Activated T-cell treated with anti-CD3 and anti-CD28 coated beads for 24 hours (primary cell): ENCODE results near the gene LGR5.
"Not testable (repeated sequence)": the region's sequence is repeated elsewhere in the genome, so short reads cannot be mapped to it uniquely, and the experiment has no call there.

Experiments
- DNase-seq: peaks from one replicate; pipeline ENCODE4 v3.0.0-alpha.2; 2020; ENCODE audit warnings: low read depth

LGR5 gene

GRCh38 chr12:71474791-71475190, 35.2 kb downstream of the LGR5 start:
- DNase-seq, result no peak

- DNase-seq, result no peak
Observed at GRCh38 chr12:71475280-71475679, 35.7 kb downstream of the LGR5 start.

- no peak for DNase-seq
Observed at GRCh38 chr12:71476513-71476912, 36.9 kb downstream of the LGR5 start.

DNA sequence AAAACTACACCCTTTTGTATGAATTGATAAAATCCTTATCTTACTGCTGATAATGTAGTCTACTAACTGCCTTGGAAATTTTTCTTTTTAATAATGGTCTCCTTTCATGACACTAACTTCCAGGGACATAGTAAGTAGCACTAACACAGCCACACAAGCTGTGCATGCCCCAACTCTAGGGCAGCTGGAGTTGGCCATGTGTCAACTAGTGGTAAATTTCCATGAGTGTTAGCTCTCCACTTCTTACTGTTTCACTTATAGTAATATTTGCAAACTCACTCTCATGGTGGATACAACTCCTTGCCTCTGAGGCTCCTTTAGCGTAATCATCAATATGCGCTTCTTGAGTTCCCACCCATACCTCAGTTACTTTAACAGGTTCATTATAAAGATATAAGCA, 38.0 kb downstream of the LGR5 start:
- DNase-seq, result no peak

- no peak for DNase-seq
Observed at GRCh38 chr12:71478270-71478669, 38.7 kb downstream of the LGR5 start.

- DNase-seq, result no peak
Observed at GRCh38 chr12:71484272-71484905, 44.8 kb downstream of the LGR5 start.

GRCh38 chr12:71490844-71491243, 51.2 kb downstream of the LGR5 start:
- DNase-seq, result not testable (repeated sequence)

DNA sequence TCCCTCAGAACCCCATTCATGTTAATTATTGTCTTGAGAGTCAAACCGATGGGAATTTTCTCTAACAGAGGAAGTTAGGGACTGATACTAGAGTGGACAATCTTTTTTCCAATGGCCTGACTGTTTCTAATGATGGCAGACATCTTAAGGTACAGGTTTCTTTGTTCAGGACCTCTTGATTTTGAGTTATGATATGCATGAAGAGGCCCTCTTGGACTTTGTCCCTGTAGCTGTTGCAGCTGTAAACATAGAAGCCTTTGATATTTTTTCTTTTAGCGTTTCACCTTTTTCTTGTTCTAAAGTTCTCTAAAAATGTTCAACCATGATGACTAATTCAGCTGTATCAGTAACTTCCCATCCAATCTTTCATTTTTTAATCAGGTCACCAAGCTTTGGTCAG, 53.0 kb downstream of the LGR5 start:
- no peak for DNase-seq

DNA sequence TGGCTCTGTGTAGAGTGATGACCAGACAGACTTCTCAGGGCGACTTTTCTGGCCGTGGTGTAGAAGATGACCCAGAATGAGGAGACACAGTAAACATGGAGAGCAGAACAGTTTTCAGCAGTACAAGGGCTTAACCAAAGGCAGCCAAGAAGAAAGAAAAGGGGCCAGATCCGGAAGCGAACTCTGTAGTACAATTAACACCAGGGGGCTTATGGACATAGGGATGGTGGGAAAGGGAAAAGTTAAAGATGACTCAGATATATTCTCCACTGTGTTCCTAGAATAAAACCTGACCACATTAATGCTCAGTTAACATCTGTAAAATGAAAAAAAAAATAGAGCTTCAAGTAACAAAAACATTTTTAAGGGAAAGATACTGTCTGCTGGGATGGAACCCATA, 60.2 kb downstream of the LGR5 start:
- no peak for DNase-seq

DNA sequence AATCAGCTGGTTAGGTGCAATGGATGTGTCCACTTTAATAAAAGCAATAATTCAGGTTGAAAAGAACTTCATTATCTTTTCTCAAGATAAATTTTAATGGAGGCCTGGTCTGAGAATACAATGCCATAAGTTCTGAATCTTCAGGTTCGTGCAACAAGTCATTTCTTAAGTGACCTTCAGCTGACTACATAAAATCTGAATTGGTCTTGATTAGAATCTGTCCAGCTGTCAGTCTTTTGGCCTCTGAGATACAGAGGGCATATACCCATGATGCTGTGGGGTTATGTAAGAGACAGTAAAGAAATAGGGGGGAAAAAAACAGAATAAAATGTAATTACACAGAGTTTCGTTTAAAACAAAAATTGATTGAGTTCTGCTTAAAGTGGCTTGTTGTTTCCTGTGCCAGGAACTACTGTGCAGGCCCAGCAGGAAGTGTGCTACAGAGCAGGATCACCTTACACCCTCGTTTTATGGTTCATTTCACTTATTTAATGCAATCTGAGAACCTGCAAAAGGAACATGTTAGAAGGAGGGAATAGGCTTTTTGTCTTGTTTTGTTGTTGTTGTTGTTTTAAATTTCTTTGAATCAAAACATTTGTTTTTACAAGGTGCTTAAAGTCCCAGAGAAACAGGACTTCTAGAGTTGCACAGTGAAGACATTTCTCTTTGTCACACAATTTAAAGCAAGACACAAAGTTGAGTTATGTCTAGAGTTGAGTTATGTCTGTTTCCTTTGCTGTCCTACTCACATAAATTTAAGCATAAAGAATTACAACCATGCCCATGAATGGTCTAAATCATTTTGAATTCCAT, 64.2 kb downstream of the LGR5 start:
- no peak for DNase-seq

GRCh38 chr12:71504476-71504875, 64.9 kb downstream of the LGR5 start:
- no peak for DNase-seq

GRCh38 chr12:71509705-71510104, 70.1 kb downstream of the LGR5 start:
- no peak for DNase-seq

GRCh38 chr12:71517145-71517846, 77.7 kb downstream of the LGR5 start:
- no peak for DNase-seq

- no peak for DNase-seq
Observed at GRCh38 chr12:71521125-71521524, 81.5 kb downstream of the LGR5 start.

DNA sequence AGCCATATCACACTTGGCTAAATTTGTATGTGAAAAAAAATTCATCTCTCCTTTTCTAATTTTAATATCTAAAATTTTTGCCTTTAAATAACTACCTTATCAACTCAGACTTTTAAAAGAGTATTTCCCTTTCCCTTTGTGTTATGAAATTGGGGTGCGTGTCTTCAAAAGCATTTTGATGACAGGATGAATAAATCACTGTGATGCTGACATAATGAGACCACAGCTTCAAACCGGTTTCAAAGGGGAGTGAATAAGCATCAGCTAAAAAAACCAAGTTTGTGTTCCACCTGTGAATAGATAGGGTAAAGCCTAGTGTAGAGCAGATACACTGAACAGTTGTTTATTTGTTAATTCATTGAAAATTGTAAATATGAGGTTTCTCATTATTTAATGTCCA, 85.0 kb downstream of the LGR5 start:
- no peak for DNase-seq

- no peak for DNase-seq
Observed at GRCh38 chr12:71533703-71534102, 94.1 kb downstream of the LGR5 start.

DNA sequence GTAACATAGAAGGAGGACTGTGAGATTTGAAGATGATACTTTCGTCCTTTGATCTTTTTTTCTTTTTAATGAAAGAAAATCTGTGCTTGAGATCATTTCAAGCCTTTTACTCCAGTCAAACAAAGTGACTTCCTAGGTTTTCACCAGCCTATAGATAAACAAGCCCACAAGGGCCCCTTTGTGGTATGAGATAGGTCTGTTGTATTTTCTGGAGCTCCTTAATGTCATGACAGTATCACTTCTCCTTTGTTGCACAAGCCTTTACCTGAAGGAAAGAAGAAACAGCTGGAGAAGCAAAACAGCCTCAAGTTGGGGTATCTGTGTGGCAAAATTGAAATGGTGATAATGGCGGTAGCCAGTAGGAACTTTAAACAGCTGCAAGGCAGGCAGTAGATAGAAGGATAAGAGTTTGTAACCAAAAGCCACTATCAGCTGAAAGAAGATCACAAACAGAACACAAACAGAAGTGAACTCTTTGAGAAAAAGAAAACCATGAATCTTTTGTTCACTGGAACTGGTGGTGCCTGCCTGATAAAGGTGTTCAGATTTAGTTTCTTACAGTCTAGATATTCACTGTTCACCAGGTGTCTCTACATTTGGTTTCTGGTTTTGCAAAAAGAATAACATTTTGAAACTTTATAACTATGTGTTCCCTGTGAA, 96.8 kb downstream of the LGR5 start:
- no peak for DNase-seq

DNA sequence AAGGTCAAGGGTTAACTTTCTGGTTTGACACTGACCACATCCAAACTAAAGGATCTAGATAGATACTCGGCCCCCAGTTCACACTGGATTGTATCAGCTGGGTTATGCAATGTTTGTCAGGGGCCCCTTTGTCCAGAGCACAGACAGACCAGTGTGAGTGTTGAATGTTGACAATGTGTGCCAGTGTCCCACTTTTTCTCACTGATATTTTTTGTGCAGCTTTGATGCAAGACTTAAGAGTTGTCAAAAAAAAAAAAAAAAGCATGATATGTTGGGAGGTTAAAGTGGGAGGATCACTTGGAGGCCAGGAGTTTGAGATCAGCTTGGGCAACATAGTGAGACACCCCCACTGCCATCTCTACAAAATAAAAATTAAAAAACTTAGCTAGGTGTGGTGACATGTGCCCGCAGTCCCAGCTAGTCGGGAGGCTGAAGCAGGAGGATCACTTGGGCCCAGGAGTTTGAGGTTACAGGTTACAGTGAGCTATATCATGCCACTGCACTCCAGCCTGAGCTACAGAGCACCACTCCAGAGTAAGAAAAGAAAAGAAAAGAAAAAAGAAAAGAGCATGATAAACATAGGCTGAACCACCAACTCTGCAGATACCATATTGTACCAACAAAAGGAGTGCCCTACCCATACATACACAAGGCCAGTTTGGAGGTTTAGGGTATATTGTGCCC, 97.5 kb downstream of the LGR5 start:
- no peak for DNase-seq

DNA sequence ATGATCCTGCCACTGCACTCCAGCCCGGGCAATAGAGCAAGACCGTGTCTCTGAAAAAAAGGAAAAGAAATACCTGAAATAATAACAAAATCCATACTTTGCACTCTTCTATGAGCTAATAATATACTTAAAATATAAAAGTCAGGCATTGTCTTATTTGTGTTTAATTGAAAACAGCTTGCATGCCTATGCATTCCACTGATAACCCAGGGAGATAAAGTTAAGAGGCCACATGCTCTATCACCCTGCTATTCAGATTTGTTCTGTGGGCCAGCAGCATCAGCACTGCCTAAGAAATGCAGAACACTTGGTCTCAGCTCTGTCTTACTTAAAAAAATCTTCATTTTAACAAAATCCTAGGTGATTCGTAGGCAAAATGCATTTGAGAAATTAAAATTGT, 99.2 kb downstream of the LGR5 start:
- no peak for DNase-seq

GRCh38 chr12:71541583-71541982, 102.0 kb downstream of the LGR5 start:
- no peak for DNase-seq

- DNase-seq, result no peak
Observed at GRCh38 chr12:71546322-71546861, 106.8 kb downstream of the LGR5 start.

DNA sequence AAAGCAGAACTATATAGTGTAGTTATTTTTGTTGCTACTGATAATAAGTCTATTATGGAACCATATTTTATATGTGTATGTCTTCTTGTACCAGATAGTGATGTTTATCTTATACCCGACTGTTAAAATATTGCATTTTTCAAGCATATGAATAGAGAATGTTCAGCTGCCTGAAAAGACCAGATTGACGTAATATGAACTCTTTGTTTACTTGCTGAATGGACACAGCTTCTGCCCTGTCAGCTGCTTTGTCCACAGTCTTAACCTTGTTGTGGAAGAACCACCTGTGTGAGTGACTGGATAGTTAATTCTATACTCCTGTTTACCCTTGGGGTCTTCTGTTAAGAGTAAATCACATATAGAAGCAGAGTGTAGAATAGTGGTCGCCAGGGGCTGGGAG, 109.3 kb downstream of the LGR5 start:
- DNase-seq, result no peak
